ENCODE data around the gene CLEC3A.
"Not testable (repeated sequence)": the region's sequence is repeated elsewhere in the genome, so short reads cannot be mapped to it uniquely, and the experiment has no call there.

CLEC3A gene

GRCh38 chr16:78022347-78023060, at the start of gene CLEC3A:
CLEC3A (plus strand) TSS chr16:78022548; CDS start chr16:78022627, 79 bp downstream.
- DNase-seq (ENCODE audit: low read depth): no peak

- no peak for DNase-seq (ENCODE audit: low read depth)
Measured at GRCh38 chr16:77974883-77975282, 47.5 kb upstream of the CLEC3A start.

GRCh38 chr16:77975942-77976341, 46.4 kb upstream of the CLEC3A start:
- no peak for DNase-seq (ENCODE audit: low read depth)

- DNase-seq (ENCODE audit: low read depth): no peak
Measured at GRCh38 chr16:77977339-77977738, 45.0 kb upstream of the CLEC3A start.

GRCh38 chr16:77985111-77985510, 37.2 kb upstream of the CLEC3A start:
- no peak for DNase-seq (ENCODE audit: low read depth)

GRCh38 chr16:77986011-77986740, 36.2 kb upstream of the CLEC3A start:
- DNase-seq (ENCODE audit: low read depth): no peak

- no peak for DNase-seq (ENCODE audit: low read depth)
Measured at GRCh38 chr16:77987810-77988209, 34.5 kb upstream of the CLEC3A start.

- no peak for DNase-seq (ENCODE audit: low read depth)
Measured at GRCh38 chr16:77989846-77990245, 32.5 kb upstream of the CLEC3A start.

- DNase-seq (ENCODE audit: low read depth): no peak
Measured at GRCh38 chr16:77991701-77992100, 30.6 kb upstream of the CLEC3A start.

GRCh38 chr16:77992381-77992780, 30.0 kb upstream of the CLEC3A start:
- DNase-seq (ENCODE audit: low read depth): not testable (repeated sequence)

GRCh38 chr16:77993111-77993985, 29.0 kb upstream of the CLEC3A start:
- no peak for DNase-seq (ENCODE audit: low read depth)

- DNase-seq (ENCODE audit: low read depth): no peak
Measured at GRCh38 chr16:77995843-77996455, 26.4 kb upstream of the CLEC3A start.

- no peak for DNase-seq (ENCODE audit: low read depth)
Measured at GRCh38 chr16:77998350-77999023, 23.9 kb upstream of the CLEC3A start.

- no peak for DNase-seq (ENCODE audit: low read depth)
Measured at GRCh38 chr16:78001451-78002025, 20.8 kb upstream of the CLEC3A start.

- DNase-seq (ENCODE audit: low read depth): peak; percentile 75
Measured at GRCh38 chr16:78002915-78003538, 19.3 kb upstream of the CLEC3A start.

- no peak for DNase-seq (ENCODE audit: low read depth)
Measured at GRCh38 chr16:78004517-78004916, 17.8 kb upstream of the CLEC3A start.

- DNase-seq (ENCODE audit: low read depth): peak; percentile 4
Measured at GRCh38 chr16:78005881-78006280, 16.5 kb upstream of the CLEC3A start.

GRCh38 chr16:78007121-78007520, 15.2 kb upstream of the CLEC3A start:
- DNase-seq (ENCODE audit: low read depth): no peak

- DNase-seq (ENCODE audit: low read depth): no peak
Measured at GRCh38 chr16:78024159-78024558, 1.8 kb downstream of the CLEC3A start.

GRCh38 chr16:78025631-78026030, 3.3 kb downstream of the CLEC3A start:
- no peak for DNase-seq (ENCODE audit: low read depth)

- no peak for DNase-seq (ENCODE audit: low read depth)
Measured at GRCh38 chr16:78028018-78028417, 5.7 kb downstream of the CLEC3A start.

Data from ELR (cell line).